ENCODE results near the gene TUB. TPM values are rescaled to one million over a fixed set of nuclear protein-coding genes. Genes with fewer than 3 reads are reported as not detected.
A peak's percentile ranks its signal among the peaks of the same experiment; 100 is the strongest.

Gene TUB
- polyA plus RNA-seq, 1 donor, result 15.2 TPM

- H3K27me3 ChIP-seq (ENCODE audit: control insufficient read depth, insufficient read depth, low read length), result peaks cover 25% of the 10 kb centered on the region
- no CpG with 5 or more reads among the region's 9 CpGs for WGBS (ENCODE audit: insufficient coverage, low lambda C conversion rate)
Measured at GRCh38 chr11:8083088-8083395, 2.0 kb downstream of the TUB start.

GRCh38 chr11:8083871-8084281 is 2.9 kb downstream of the TUB start:
- DNase-seq, result no peak
- Histone ChIP-seq H3K36me3 (ENCODE audit: control insufficient read depth, insufficient read depth, low read length) (no peaks in the 10 kb centered on the region), H3K4me1 (ENCODE audit: control insufficient read depth, insufficient read depth, low read length) (peaks cover 13% of the 10 kb centered on the region), H3K27ac (ENCODE audit: low read length) (no peak overlapping the region), H3K9me3 (ENCODE audit: control insufficient read depth, low read depth, low read length) (no peaks in the 10 kb centered on the region), H3K27me3 (ENCODE audit: control insufficient read depth, insufficient read depth, low read length) (peaks cover 25% of the 10 kb centered on the region), H3K4me3 (ENCODE audit: low read length) (no peak overlapping the region)
- no CpG with 5 or more reads among the region's 1 CpG for WGBS (ENCODE audit: insufficient coverage, low lambda C conversion rate)

More at GRCh38 chr11:8083088-8083395, 2.0 kb downstream of the TUB start:
- Histone ChIP-seq H3K9me3 (ENCODE audit: control insufficient read depth, low read depth, low read length) (no peaks in the 10 kb centered on the region), H3K4me1 (ENCODE audit: control insufficient read depth, insufficient read depth, low read length) (peaks cover 13% of the 10 kb centered on the region), H3K4me3 (ENCODE audit: low read length) (no peak overlapping the region), H3K27ac (ENCODE audit: low read length) (peak overlapping the region; percentile 57), H3K36me3 (ENCODE audit: control insufficient read depth, insufficient read depth, low read length) (no peaks in the 10 kb centered on the region)
- DNase-seq, result no peak

DNA sequence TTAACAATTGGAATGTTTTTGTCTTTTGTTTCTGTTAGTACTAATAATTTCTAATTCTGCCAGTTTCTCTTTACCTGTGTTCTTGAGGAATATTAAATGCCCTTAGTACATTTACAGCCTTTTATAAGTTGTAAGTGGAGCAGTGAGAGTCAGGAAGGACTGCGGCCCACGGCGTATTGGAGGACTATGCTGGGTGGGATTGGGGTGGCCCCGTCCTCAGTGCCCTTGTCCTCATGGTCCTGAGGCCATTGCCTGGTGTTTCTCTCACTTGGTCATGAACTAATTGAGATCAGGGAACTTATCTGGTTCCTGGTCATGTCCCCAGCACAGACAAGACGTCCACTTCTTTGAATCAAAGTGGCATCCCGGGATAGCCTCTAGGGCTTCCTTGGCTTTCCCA is 3.3 kb downstream of the TUB start:
- Histone ChIP-seq H3K4me3 (ENCODE audit: low read length) (no peak overlapping the region), H3K27me3 (ENCODE audit: control insufficient read depth, insufficient read depth, low read length) (peaks cover 25% of the 10 kb centered on the region), H3K4me1 (ENCODE audit: control insufficient read depth, insufficient read depth, low read length) (peaks cover 13% of the 10 kb centered on the region), H3K27ac (ENCODE audit: low read length) (no peak overlapping the region), H3K9me3 (ENCODE audit: control insufficient read depth, low read depth, low read length) (no peaks in the 10 kb centered on the region), H3K36me3 (ENCODE audit: control insufficient read depth, insufficient read depth, low read length) (no peaks in the 10 kb centered on the region)
- WGBS (ENCODE audit: insufficient coverage, low lambda C conversion rate), result no CpG with 5 or more reads among the region's 6 CpGs
- DNase-seq, result no peak

DNA sequence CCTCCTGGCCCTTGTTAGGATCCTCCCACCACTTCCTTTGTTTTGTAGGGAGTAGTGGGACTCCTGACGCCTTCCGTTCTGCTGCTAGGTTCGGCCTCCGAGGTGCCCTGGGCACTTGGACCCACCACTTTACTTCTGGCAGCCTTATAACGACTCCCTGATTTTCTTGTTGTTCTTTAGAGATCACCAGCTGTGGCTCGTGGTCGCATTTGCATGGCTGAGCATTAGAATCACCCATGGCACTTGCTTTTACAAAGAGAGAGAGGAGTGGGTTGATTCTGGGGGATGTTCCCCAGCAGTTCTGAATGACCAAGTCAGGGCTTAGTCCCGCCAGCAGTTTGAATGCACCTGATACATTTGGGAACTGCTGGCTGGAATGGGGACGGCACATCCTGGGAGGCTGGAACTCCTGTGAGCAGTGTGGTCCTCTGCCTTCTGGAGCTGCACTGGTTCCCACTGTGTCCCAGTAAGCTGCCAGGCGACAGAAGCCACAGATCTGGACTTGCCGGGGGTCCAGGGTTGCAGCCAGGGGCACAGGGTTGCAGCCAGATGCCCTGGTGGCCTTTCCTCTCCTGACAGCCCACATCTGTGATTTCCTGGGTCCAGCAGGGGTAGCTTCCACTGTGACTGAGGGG is 4.1 kb downstream of the TUB start:
- DNase-seq, result no peak
- H3K9me3 ChIP-seq (ENCODE audit: control insufficient read depth, low read depth, low read length), result no peaks in the 10 kb centered on the region
- H3K27me3 ChIP-seq (ENCODE audit: control insufficient read depth, insufficient read depth, low read length), result peaks cover 20% of the 10 kb centered on the region
- no peak overlapping the region for H3K4me3 ChIP-seq (ENCODE audit: low read length)
- peaks cover 16% of the 10 kb centered on the region for H3K4me1 ChIP-seq (ENCODE audit: control insufficient read depth, insufficient read depth, low read length)
- H3K36me3 ChIP-seq (ENCODE audit: control insufficient read depth, insufficient read depth, low read length), result no peaks in the 10 kb centered on the region
- no CpG with 5 or more reads among the region's 11 CpGs for WGBS (ENCODE audit: insufficient coverage, low lambda C conversion rate)
- H3K27ac ChIP-seq (ENCODE audit: low read length), result no peak overlapping the region

DNA sequence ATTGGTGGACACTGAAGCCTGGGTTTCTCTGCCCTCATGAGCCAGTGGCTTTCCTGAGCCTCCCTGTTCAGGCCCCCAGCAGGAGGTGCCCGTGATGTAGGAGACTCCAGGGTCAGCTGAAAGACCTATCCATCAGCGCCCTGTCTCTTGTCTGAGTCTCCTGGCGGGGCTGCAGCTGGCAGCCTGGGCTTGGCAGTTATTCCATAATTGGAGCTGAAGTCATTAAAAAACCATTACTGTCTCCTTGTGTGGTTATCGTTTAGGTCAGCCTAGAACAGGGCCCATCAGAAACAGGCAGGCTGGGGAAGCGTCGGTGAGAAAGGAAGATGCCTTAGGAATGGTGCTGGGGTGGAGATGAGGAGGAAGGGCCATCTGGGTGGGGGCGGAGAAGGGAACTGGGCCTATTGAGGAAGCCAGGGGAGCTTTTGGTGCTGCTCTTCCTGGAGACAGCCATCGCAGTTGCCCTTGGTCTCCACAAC is 5.0 kb downstream of the TUB start:
- no CpG with 5 or more reads among the region's 8 CpGs for WGBS (ENCODE audit: insufficient coverage, low lambda C conversion rate)
- no peak for DNase-seq

DNA sequence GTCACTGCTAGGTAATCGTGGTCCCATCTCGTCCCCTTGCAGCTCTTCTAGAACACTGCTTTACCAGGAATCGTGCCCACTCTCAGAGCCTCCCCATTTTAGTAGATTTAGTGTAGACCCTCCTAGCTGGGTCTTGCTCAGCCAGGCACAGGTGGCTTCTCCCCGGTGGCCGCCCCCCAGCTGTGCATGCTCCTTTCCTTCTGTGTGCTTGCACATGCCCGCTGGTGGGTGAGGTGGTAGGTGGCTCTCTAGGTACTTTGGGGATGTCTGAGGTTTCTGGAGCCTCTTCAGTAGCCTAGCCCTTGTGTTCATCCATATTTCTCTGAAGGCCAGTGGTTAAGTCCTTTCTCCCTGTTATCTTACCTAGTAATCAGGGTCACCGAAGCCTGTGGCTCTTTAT is 5.6 kb downstream of the TUB start:
- H3K4me1 ChIP-seq (ENCODE audit: control insufficient read depth, insufficient read depth, low read length), result peaks cover 14% of the 10 kb centered on the region
- H3K9me3 ChIP-seq (ENCODE audit: control insufficient read depth, low read depth, low read length), result no peaks in the 10 kb centered on the region
- WGBS (ENCODE audit: insufficient coverage, low lambda C conversion rate), result 86% methylated on average over 1 of the region's 7 CpGs
- H3K36me3 ChIP-seq (ENCODE audit: control insufficient read depth, insufficient read depth, low read length), result no peaks in the 10 kb centered on the region
- H3K4me3 ChIP-seq (ENCODE audit: low read length), result no peak overlapping the region
- DNase-seq, result no peak
- peaks cover 11% of the 10 kb centered on the region for H3K27me3 ChIP-seq (ENCODE audit: control insufficient read depth, insufficient read depth, low read length)
- peak overlapping the region; percentile 44 for H3K27ac ChIP-seq (ENCODE audit: low read length)

More for the DNA sequence above, 5.0 kb downstream of the TUB start:
- H3K4me1 ChIP-seq (ENCODE audit: control insufficient read depth, insufficient read depth, low read length), result peaks cover 16% of the 10 kb centered on the region
- no peaks in the 10 kb centered on the region for H3K9me3 ChIP-seq (ENCODE audit: control insufficient read depth, low read depth, low read length)
- no peak overlapping the region for H3K4me3 ChIP-seq (ENCODE audit: low read length)
- H3K27ac ChIP-seq (ENCODE audit: low read length), result no peak overlapping the region
- H3K36me3 ChIP-seq (ENCODE audit: control insufficient read depth, insufficient read depth, low read length), result no peaks in the 10 kb centered on the region
- H3K27me3 ChIP-seq (ENCODE audit: control insufficient read depth, insufficient read depth, low read length), result peaks cover 12% of the 10 kb centered on the region

- Histone ChIP-seq H3K27ac (ENCODE audit: low read length) (peak overlapping the region; percentile 44), H3K9me3 (ENCODE audit: control insufficient read depth, low read depth, low read length) (no peaks in the 10 kb centered on the region), H3K27me3 (ENCODE audit: control insufficient read depth, insufficient read depth, low read length) (peaks cover 5% of the 10 kb centered on the region), H3K4me1 (ENCODE audit: control insufficient read depth, insufficient read depth, low read length) (peaks cover 11% of the 10 kb centered on the region), H3K4me3 (ENCODE audit: low read length) (no peak overlapping the region), H3K36me3 (ENCODE audit: control insufficient read depth, insufficient read depth, low read length) (peaks cover 2% of the 10 kb centered on the region)
- DNase-seq, result no peak
- WGBS (ENCODE audit: insufficient coverage, low lambda C conversion rate), result no CpG with 5 or more reads among the region's 4 CpGs
Measured at GRCh38 chr11:8087185-8087584, 6.2 kb downstream of the TUB start.

DNA sequence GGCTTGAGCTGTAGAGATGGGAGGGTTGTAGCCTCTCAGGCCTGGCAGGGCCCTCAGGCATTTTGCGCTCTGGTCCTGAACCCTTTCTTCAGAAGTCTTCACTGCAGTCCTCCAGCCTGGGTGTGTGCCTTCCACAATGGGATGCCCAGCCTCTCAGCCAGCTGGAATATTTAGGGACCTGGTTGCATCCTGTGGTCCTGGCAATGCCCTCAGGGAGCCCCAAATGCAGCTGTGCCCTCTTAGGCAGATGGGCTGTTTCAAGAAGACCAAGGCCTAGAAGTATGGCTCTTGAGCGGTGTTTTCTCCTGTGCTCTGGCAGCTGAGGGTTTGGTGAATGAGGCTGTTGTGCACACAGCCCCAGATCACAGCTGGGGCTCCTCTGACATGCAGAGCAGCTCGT is 6.7 kb downstream of the TUB start:
- no CpG with 5 or more reads among the region's 3 CpGs for WGBS (ENCODE audit: insufficient coverage, low lambda C conversion rate)
- Histone ChIP-seq H3K4me3 (ENCODE audit: low read length) (no peak overlapping the region), H3K9me3 (ENCODE audit: control insufficient read depth, low read depth, low read length) (no peaks in the 10 kb centered on the region), H3K4me1 (ENCODE audit: control insufficient read depth, insufficient read depth, low read length) (peaks cover 14% of the 10 kb centered on the region), H3K36me3 (ENCODE audit: control insufficient read depth, insufficient read depth, low read length) (peaks cover 2% of the 10 kb centered on the region), H3K27ac (ENCODE audit: low read length) (no peak overlapping the region), H3K27me3 (ENCODE audit: control insufficient read depth, insufficient read depth, low read length) (no peaks in the 10 kb centered on the region)
- DNase-seq, result no peak

GRCh38 chr11:8089791-8090510 is 8.9 kb downstream of the TUB start:
- H3K27me3 ChIP-seq (ENCODE audit: control insufficient read depth, insufficient read depth, low read length), result no peaks in the 10 kb centered on the region
- H3K4me3 ChIP-seq (ENCODE audit: low read length), result no peak overlapping the region
- DNase-seq, result peak in 1 of 2 donors; percentile 58
- no CpG with 5 or more reads among the region's 17 CpGs for WGBS (ENCODE audit: insufficient coverage, low lambda C conversion rate)
- peaks cover 2% of the 10 kb centered on the region for H3K36me3 ChIP-seq (ENCODE audit: control insufficient read depth, insufficient read depth, low read length)
- H3K27ac ChIP-seq (ENCODE audit: low read length), result no peak overlapping the region
- H3K9me3 ChIP-seq (ENCODE audit: control insufficient read depth, low read depth, low read length), result no peaks in the 10 kb centered on the region
- H3K4me1 ChIP-seq (ENCODE audit: control insufficient read depth, insufficient read depth, low read length), result peaks cover 34% of the 10 kb centered on the region

- no CpG with 5 or more reads among the region's 5 CpGs for WGBS (ENCODE audit: insufficient coverage, low lambda C conversion rate)
- Histone ChIP-seq H3K9me3 (ENCODE audit: control insufficient read depth, low read depth, low read length) (no peaks in the 10 kb centered on the region), H3K27ac (ENCODE audit: low read length) (no peak overlapping the region), H3K4me1 (ENCODE audit: control insufficient read depth, insufficient read depth, low read length) (peaks cover 38% of the 10 kb centered on the region), H3K27me3 (ENCODE audit: control insufficient read depth, insufficient read depth, low read length) (no peaks in the 10 kb centered on the region), H3K36me3 (ENCODE audit: control insufficient read depth, insufficient read depth, low read length) (peaks cover 2% of the 10 kb centered on the region), H3K4me3 (ENCODE audit: low read length) (no peak overlapping the region)
- no peak for DNase-seq
Measured at GRCh38 chr11:8090756-8091155, 9.7 kb downstream of the TUB start.
